ENCODE data around the gene PAFAH2. TPM values are rescaled to one million over a fixed set of nuclear protein-coding genes. Genes with fewer than 3 reads are reported as not detected.

The PAFAH2 gene
- total and polyA plus RNA-seq, 2 of the 13 experiments (the other 11 are each of a cell fraction or from before 2014, with no cell fraction given), result 6.9 to 9.4 TPM

DNA sequence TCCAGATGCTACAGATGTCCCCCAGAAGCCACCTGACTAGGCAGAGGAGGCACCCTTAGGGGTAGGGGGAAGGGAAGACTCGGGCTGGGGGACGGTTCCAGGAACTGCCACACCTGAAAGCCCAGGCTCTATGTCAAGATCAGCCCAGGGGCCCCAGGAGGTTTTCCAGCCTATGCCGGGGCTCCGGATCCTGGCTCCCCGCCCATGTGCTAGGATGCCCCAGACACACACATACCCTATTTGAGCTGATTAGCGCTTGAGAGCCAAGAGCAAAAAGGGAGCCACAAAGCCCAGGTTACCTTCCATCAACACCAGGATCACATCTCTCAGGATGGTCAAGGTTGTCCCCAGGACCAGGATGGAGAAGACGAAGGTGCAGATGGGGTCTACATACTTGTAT is 43.5 kb upstream of the PAFAH2 start:
- Histone ChIP-seq H3K79me2 (ENCODE audit: insufficient read depth, low read length) (no peaks in the 10 kb centered on the region), H3K4me2 (ENCODE audit: low read depth, low read length) (no peak overlapping the region), H3K4me1 (ENCODE audit: insufficient read depth, low read length) (peaks cover 14% of the 10 kb centered on the region), H2AFZ (ENCODE audit: low read length) (no peak overlapping the region), H4K20me1 (ENCODE audit: insufficient read depth, low read length) (no peaks in the 10 kb centered on the region), H3K9me3 (ENCODE audit: low read length) (no peaks in the 10 kb centered on the region), H3K4me3 (replicated peaks in 1 of 3; ENCODE audit: insufficient read depth in 1 of 3, low read depth in 2 of 3, low read length in 3 of 3) (no peak overlapping the region), H3K36me3 (replicated peaks in 1 of 2; ENCODE audit: control insufficient read depth in 1 of 2, insufficient read depth in 2 of 2, low read length in 2 of 2) (no peaks in the 10 kb centered on the region), H3K9ac (ENCODE audit: insufficient read depth, low read depth, low read length) (no peak overlapping the region), H3K27ac (ENCODE audit: extremely low read length, insufficient read depth, low read length) (no peak overlapping the region), H3K27me3 (ENCODE audit: control insufficient read depth in 1 of 2, insufficient read depth in 2 of 2, low read length in 2 of 2) (peaks cover 17 to 76% of the 10 kb centered on the region in 2 experiments)
- in situ Hi-C loops (cut with HindIII; ENCODE audit: extremely low pct_ligation_motif_present, low pct_unique_long_range_greater_than_20kb), result no loop called here
- BruUV-seq (replicated peaks), result no TSS peak
- DNase-seq (ENCODE audit: low spot score), result no peak
- WGBS (ENCODE audit: low lambda C conversion rate), result 13% methylated on average over 6 of the region's 7 CpGs
- ChIA-PET POLR2A (no interaction called here), CTCF (ENCODE audit: low intra/inter-chr PET ratio, low total read pairs) (no interaction called here)
- FAIRE-seq, result no peak
- TF ChIP-seq SNAPC4 (CRISPR knock-in tag; IDR thresholded peaks at IDR 0.05) (no peak), HNRNPK (IDR thresholded peaks at IDR 0.05; ENCODE audit: low read depth, low read length, poor library complexity, severe bottlenecking) (no peak), ZNF850 (CRISPR knock-in tag; conservative IDR thresholded peaks at IDR 0.05) (no peak), THYN1 (CRISPR knock-in tag; IDR thresholded peaks at IDR 0.05; ENCODE audit: borderline replicate concordance, low read depth) (no peak), ONECUT2 (CRISPR knock-in tag; IDR thresholded peaks at IDR 0.05) (no peak), ATRX (CRISPR knock-in tag; IDR thresholded peaks at IDR 0.05; ENCODE audit: borderline replicate concordance) (no peak), ZNF138 (CRISPR knock-in tag; IDR thresholded peaks at IDR 0.05; ENCODE audit: low read depth) (no peak), ZNF432 (CRISPR knock-in tag; IDR thresholded peaks at IDR 0.05; ENCODE audit: borderline replicate concordance) (no peak), SRF (IDR thresholded peaks at IDR 0.05; ENCODE audit: low read depth, low read length) (no peak), ZNF816 (CRISPR knock-in tag; IDR thresholded peaks at IDR 0.05; ENCODE audit: borderline replicate concordance) (no peak), ZNF773 (CRISPR knock-in tag; IDR thresholded peaks at IDR 0.05; ENCODE audit: borderline replicate concordance) (no peak)
- TF ChIP-seq, protein P1, sequence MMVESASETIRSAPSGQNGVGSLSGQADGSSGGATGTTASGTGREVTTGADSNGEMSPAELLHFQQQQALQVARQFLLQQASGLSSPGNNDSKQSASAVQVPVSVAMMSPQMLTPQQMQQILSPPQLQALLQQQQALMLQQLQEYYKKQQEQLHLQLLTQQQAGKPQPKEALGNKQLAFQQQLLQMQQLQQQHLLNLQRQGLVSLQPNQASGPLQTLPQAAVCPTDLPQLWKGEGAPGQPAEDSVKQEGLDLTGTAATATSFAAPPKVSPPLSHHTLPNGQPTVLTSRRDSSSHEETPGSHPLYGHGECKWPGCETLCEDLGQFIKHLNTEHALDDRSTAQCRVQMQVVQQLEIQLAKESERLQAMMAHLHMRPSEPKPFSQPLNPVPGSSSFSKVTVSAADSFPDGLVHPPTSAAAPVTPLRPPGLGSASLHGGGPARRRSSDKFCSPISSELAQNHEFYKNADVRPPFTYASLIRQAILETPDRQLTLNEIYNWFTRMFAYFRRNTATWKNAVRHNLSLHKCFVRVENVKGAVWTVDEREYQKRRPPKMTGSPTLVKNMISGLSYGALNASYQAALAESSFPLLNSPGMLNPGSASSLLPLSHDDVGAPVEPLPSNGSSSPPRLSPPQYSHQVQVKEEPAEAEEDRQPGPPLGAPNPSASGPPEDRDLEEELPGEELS (CRISPR knock-in tag; IDR thresholded peaks at IDR 0.05), result no peak
- no peak for ATAC-seq
- intact Hi-C loops (cut with micrococcal nuclease; ENCODE audit: unreplicated experiment), result no loop called here
